Measurements from ENCODE around the gene APLP1. TPM values are rescaled to one million over a fixed set of nuclear protein-coding genes. Genes with fewer than 3 reads are reported as not detected.

The APLP1 gene
- total RNA-seq, 1 experiment from 2014 or later, result 11.5 TPM

DNA sequence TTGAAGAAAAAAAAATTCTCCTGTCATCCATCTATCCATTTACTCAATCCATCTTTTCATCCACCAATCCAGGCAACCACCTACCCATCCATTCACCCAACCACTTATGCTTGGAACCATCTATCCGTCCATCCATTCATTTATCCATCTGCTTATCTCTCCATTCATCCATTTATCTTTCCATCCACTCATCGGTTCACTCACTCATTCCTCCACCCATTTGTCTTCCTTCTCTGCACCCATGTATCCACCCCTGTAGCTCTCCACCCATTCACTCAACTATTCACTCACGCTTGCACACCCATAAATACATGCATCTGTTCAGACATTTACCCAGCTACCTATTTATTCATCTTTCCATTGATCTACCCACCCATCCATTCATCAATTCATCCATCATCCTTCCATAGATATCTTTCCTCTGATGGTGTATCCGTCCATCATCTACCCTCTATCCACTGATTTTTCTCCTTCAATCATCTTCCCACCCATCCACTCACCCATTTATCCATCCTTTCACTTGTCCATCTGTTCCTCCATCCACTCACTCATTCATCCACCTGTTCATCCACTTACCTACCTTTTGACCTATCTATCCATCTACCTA lies 25.6 kb upstream of the APLP1 start:
- Mint-ChIP-seq H3K36me3 (ENCODE audit: insufficient read depth, unreplicated experiment) (peaks cover 6% of the 10 kb centered on the region), H3K9me3 (ENCODE audit: low read depth, unreplicated experiment) (peaks cover 7% of the 10 kb centered on the region), H3K4me3 (ENCODE audit: low read depth, unreplicated experiment) (no peak overlapping the region), H3K27ac (ENCODE audit: unreplicated experiment) (no peak overlapping the region), H3K27me3 (ENCODE audit: unreplicated experiment) (peaks cover 59% of the 10 kb centered on the region), H3K4me1 (ENCODE audit: low read depth, unreplicated experiment) (peaks cover 23% of the 10 kb centered on the region)
- DNase-seq, result no peak
- TF ChIP-seq, protein P1, sequence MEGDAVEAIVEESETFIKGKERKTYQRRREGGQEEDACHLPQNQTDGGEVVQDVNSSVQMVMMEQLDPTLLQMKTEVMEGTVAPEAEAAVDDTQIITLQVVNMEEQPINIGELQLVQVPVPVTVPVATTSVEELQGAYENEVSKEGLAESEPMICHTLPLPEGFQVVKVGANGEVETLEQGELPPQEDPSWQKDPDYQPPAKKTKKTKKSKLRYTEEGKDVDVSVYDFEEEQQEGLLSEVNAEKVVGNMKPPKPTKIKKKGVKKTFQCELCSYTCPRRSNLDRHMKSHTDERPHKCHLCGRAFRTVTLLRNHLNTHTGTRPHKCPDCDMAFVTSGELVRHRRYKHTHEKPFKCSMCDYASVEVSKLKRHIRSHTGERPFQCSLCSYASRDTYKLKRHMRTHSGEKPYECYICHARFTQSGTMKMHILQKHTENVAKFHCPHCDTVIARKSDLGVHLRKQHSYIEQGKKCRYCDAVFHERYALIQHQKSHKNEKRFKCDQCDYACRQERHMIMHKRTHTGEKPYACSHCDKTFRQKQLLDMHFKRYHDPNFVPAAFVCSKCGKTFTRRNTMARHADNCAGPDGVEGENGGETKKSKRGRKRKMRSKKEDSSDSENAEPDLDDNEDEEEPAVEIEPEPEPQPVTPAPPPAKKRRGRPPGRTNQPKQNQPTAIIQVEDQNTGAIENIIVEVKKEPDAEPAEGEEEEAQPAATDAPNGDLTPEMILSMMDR (IDR thresholded peaks at IDR 0.05; ENCODE audit: unreplicated experiment), result no peak
- CTCF ChIA-PET, result no interaction called here
- intact Hi-C loops (cut with micrococcal nuclease; ENCODE audit: unreplicated experiment), result no loop called here
- no TSS peak for BruUV-seq (replicated peaks)

DNA sequence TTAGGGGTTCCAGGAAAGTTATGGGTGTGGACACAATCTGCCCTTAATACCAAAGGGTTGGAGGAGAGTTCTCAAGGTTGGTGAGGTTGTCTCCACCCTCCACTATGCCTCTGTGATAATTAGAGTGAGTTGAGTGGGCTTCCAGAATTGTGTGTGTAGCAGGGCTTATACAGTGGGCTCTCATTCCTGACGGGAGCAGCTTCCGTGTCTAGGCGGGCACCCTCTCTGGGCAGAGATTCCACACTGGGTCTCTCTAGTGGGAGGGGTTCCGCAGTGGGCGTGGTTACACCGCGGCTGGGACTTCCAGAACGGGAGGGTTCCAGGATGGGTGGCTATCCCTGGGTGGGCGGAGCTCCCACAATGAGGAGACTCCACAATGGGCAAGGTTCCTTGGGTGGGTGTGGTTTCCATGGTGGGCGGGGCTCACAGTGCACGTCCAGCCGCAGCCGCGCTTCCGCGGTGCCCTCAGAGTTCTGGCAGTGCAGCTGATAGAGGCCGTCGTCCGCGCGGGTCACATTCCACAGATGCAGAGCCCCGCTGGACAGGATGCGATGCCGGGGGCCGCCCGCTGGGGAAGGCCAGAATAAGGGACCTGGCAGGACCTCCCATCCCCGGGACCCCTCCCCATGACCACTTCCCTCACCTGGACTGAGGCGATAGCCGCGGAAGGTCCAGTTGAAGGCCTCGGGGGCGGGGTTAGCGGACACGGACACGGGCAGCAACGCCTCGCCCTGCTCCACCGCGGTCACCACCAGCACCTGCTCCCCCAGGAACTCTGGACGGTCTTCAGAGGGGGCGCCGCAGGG lies 24.5 kb upstream of the APLP1 start:
- H3K27me3 Mint-ChIP-seq (ENCODE audit: unreplicated experiment), result peaks cover 69% of the 10 kb centered on the region
- intact Hi-C loops (cut with micrococcal nuclease; ENCODE audit: unreplicated experiment), result no loop called here
- BruUV-seq (replicated peaks), result no TSS peak
- TF ChIP-seq, protein P1 (IDR thresholded peaks at IDR 0.05; ENCODE audit: unreplicated experiment), result no peak
- H3K4me1 Mint-ChIP-seq (ENCODE audit: low read depth, unreplicated experiment), result peaks cover 23% of the 10 kb centered on the region
- H3K36me3 Mint-ChIP-seq (ENCODE audit: insufficient read depth, unreplicated experiment), result peaks cover 6% of the 10 kb centered on the region
- no peak for DNase-seq
- H3K27ac Mint-ChIP-seq (ENCODE audit: unreplicated experiment), result no peak overlapping the region
- peaks cover 7% of the 10 kb centered on the region for H3K9me3 Mint-ChIP-seq (ENCODE audit: low read depth, unreplicated experiment)
- CTCF ChIA-PET, result no interaction called here
- peak overlapping the region; percentile 61 for H3K4me3 Mint-ChIP-seq (ENCODE audit: low read depth, unreplicated experiment)

DNA sequence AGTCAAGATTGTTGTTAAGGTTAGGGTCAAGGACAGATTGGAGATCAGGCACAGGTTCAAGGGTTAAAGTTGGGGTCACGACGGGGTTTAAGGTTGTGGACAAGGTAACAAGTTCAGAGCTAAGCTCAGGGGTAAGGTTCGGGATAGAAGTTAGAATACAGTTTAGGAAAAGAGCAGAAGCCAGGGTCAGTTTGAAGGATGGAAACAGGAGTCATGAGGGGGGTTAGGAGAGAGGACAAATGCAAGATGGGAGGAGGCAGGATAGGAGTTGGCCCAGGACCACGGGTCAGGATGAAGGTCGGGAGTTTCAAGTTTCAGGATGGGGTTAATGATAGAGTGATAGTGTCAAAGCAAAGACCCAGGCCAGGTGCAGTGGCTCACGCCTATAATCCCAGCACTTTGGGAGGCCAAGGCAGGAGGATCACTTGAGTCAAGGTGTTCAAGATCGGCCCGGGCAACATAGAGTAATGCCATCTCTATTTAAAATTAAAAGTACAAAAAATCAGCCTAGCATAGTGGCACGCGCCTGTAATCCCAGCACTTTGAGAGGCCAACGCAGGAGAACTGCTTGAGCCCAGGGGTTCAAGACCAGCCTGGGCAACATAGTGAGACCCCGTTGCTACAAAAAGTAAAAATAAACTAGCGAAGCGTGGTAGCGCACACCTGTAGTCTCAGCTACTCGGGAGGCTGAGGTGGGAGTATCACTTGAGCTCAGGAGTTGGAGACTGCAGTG lies 23.7 kb upstream of the APLP1 start:
- BruUV-seq (replicated peaks), result no TSS peak
- intact Hi-C loops (cut with micrococcal nuclease; ENCODE audit: unreplicated experiment), result no loop called here
- peaks cover 7% of the 10 kb centered on the region for H3K9me3 Mint-ChIP-seq (ENCODE audit: low read depth, unreplicated experiment)
- H3K4me3 Mint-ChIP-seq (ENCODE audit: low read depth, unreplicated experiment), result peak overlapping the region; percentile 61
- H3K36me3 Mint-ChIP-seq (ENCODE audit: insufficient read depth, unreplicated experiment), result peaks cover 6% of the 10 kb centered on the region
- H3K27ac Mint-ChIP-seq (ENCODE audit: unreplicated experiment), result no peak overlapping the region
- no peak for DNase-seq
- peaks cover 76% of the 10 kb centered on the region for H3K27me3 Mint-ChIP-seq (ENCODE audit: unreplicated experiment)
- TF ChIP-seq, protein P1 (IDR thresholded peaks at IDR 0.05; ENCODE audit: unreplicated experiment), result no peak
- CTCF ChIA-PET, result interaction anchor here (0.7 kb wide), 1 partner anchor 24 kb away, joined by 3 read pairs; no protein-coding TSS in a partner anchor
- H3K4me1 Mint-ChIP-seq (ENCODE audit: low read depth, unreplicated experiment), result peaks cover 23% of the 10 kb centered on the region

DNA sequence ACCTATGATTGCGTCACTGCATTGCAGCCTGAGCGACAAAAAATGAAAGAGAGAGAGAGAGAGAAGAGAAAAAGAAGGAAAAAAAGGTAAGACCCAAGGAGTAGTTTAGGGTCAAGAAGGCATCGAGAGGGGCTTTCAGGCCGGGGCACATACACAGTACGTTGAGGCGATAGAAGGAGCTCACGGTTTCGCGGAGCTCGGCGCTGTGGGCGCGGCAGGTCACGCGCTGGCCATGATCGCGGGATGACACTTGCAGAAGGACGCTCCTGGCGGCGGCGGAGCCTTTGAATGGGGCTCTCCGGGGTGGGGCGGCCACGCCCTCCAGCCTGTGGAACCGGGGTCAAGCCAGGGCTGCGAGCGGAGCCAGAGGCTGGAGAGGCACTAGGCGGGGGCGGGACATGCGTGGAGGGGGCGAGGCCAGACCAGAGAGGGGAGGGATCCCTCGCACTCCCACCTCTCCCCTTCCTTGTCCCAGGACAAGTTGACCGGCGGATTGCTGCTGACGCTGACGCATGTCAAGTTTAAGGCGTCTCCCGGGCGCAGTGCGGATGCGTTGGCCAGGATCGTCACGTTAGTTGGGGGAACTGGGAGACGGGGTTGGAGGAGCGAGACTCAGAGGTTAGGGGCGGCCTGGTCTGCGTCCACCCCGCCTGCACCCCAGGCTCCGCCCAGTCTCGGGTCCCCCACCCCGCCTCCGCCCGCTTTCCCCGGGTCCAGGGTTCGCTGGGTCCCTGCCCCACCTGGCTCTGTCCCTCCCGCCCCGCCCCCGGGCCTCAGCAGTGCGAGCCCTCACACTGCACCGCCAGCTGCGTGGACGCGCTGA lies 22.9 kb upstream of the APLP1 start:
- intact Hi-C loops (cut with micrococcal nuclease; ENCODE audit: unreplicated experiment), result no loop called here
- BruUV-seq (replicated peaks), result no TSS peak
- peak; percentile 42 for DNase-seq
- Mint-ChIP-seq H3K36me3 (ENCODE audit: insufficient read depth, unreplicated experiment) (peaks cover 6% of the 10 kb centered on the region), H3K4me3 (ENCODE audit: low read depth, unreplicated experiment) (peak overlapping the region; percentile 61), H3K9me3 (ENCODE audit: low read depth, unreplicated experiment) (peaks cover 7% of the 10 kb centered on the region), H3K27ac (ENCODE audit: unreplicated experiment) (no peak overlapping the region), H3K4me1 (ENCODE audit: low read depth, unreplicated experiment) (peaks cover 23% of the 10 kb centered on the region), H3K27me3 (ENCODE audit: unreplicated experiment) (peaks cover 84% of the 10 kb centered on the region)
- TF ChIP-seq, protein P1 (IDR thresholded peaks at IDR 0.05; ENCODE audit: unreplicated experiment), result no peak
- CTCF ChIA-PET, result interaction anchor here (0.6 to 0.7 kb wide), 2 partner anchors 25 to 573 kb away, joined by 3 to 9 read pairs; no protein-coding TSS in a partner anchor
